ENCODE results near the gene AGPAT2.

Gene AGPAT2

GRCh38 chr9:136700959-136701667 lies 13.9 kb upstream of the AGPAT2 start:
- DNase-seq: peak; percentile 57 to 79

DNA sequence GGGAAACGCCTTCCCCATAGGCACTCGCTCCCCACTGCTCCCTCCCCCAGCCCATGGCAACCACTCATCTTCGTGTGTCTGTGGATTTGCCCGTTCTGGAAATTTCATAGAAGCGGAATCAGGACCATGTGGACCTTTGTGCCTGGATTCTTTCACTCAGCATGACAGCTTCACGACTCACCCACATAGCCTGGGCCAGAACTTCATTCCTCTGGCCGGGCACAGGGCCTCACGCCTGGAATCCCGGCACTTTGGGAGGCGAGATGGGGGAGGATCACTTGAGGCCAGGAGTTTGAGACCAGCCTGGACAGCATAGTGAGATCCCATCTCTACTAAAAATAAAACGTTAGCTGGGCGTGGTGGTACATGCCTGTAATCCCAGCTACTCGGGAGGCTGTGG lies 13.0 kb upstream of the AGPAT2 start:
- DNase-seq: no peak

GRCh38 chr9:136698635-136699246 lies 11.5 kb upstream of the AGPAT2 start:
- no peak for DNase-seq

DNA sequence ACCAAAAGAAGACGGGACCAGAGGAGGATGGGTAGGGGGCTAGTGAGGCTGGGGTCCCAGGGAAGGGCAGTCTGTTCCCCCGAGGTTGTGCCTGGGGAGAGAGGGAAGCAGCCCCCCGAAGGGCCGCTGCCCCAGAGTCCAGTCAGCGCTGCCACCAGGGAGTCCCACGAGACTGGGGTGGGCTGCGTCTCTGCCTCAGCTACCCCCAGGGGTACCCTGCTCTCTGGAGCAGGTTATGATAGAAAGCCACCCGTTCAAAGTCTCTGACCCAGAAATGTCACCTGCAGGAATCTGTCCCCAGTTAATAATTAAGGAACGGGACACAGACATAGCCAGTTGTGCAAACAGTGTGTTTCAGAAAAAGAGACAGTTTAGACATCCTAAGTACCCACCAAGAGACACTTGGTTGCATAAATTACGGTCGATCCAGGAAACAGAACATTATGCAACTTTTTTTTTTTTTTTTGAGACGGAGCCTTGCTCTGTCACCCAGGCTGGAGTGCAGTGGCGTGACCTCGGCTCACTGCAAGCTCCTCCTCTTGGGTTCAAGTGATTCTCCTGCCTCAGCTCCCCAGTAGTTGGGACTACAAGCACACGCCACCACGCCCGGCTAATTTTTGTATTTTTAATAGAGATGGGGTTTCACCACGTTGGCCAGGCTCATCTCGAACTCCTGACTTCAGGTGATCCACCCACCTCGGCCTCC lies 10.7 kb upstream of the AGPAT2 start:
- DNase-seq: peak; percentile 83 to 84

- DNase-seq: no peak
Measured at GRCh38 chr9:136697146-136697820, 10.0 kb upstream of the AGPAT2 start.

DNA sequence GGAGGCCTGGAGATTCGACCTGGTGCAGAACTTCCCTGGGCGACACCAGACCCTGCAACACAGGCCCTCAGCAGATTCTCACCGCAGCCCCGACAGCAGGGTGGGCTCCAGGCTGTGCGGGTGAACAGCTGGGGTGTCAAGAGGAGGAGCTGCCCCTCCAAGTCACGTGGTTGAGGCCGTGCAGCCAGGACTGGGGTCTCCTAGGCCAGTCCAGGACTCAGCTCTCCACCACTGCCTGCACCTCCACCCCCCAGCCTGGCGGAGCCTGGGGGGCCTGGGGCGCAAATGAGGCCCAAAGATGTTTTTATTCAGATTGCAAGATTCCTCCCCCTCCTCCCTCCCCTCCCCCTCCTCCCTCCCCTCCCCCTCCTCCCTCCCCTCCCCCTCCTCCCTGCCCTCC lies 9.2 kb upstream of the AGPAT2 start:
- no peak for DNase-seq

GRCh38 chr9:136695955-136696354 lies 8.7 kb upstream of the AGPAT2 start:
- DNase-seq: no peak

GRCh38 chr9:136695435-136695895 lies 8.2 kb upstream of the AGPAT2 start:
- DNase-seq: no peak

DNA sequence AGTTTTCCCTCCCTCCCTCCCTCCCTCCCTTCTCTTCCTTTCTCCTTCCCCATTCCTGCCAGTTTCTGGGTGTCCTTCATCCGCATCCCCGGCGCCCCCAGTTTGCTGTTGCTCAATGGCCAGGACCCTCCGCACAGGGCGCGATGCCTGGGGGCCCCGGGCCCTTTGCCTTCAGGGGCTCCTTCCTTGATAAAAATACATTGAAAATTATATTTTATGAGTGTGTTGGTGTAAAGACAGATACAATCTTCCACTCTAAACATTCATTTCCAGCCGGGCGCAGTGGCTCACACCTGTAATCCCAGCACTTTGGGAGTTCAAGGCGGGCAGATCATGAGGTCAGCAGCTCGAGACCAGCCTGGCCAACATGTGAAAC lies 7.6 kb upstream of the AGPAT2 start:
- DNase-seq: no peak

DNA sequence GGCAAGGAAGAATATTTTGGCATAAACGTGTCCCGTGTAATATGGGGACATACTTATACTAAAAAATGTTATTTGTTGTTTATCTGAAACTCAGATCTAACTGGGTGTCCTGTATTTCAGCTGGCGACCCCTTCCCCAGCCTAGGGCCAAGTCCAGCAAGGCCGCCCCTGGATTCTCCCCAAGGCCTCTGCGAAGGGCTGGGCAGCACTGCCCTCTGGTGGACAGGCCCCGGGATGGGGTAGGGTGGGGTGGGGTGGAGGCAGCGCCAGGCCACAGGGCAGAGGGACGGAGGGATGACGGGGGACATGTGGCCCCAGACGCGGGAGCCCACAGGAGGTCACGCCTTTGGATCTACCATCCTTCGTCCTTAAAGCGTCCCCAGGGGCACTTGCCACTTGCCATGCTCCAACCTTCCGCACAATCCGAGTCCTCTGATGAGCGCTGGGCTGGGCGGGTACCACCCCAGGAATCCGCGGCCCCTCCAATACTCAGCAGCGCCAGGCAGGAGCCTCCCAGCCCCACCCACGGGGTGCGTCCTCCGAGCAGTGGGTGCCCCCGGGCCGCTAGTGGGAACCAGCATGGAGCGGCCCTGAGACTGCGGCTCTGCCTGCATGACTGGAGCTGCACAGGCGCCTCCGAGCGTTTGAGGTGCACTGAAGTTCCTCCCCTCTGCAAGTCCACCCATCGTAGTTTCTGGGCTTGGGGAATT lies 7.1 kb upstream of the AGPAT2 start:
- DNase-seq: peak; percentile 33 to 81

DNA sequence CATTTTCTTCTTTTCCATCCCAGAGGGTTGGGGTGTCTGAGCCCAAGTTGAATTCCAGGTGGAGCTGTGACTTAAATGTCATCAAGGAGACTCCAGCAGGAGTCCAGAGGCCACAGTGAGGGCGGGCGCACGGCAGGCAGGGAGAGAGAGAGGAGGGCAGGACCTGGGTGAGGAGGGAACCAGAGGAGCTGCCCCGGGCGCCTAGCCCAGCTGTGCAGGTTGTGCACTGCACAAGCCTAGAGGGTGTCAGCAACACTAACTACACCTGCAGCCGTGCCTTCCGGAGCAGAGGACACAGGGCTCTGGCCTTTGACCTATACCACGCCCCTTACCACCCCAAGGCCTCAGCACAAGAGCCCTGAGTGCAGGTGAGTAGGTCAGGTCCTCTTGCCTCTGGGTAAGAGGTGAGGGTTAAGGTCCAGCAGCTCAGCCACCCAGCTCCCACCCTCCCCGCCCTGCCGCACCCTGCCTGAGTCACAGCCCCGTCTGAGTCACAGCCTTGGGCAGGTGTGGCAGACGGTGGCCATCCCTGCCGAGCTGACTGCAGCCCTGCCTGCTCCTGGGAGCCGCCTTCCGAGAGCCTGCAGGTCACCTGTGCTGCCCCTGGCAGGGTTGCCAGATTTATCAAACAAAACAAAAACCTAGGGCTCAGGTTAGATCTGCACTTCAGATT lies 6.4 kb upstream of the AGPAT2 start:
- no peak for DNase-seq

GRCh38 chr9:136693135-136693489 lies 5.9 kb upstream of the AGPAT2 start:
- no peak for DNase-seq

DNA sequence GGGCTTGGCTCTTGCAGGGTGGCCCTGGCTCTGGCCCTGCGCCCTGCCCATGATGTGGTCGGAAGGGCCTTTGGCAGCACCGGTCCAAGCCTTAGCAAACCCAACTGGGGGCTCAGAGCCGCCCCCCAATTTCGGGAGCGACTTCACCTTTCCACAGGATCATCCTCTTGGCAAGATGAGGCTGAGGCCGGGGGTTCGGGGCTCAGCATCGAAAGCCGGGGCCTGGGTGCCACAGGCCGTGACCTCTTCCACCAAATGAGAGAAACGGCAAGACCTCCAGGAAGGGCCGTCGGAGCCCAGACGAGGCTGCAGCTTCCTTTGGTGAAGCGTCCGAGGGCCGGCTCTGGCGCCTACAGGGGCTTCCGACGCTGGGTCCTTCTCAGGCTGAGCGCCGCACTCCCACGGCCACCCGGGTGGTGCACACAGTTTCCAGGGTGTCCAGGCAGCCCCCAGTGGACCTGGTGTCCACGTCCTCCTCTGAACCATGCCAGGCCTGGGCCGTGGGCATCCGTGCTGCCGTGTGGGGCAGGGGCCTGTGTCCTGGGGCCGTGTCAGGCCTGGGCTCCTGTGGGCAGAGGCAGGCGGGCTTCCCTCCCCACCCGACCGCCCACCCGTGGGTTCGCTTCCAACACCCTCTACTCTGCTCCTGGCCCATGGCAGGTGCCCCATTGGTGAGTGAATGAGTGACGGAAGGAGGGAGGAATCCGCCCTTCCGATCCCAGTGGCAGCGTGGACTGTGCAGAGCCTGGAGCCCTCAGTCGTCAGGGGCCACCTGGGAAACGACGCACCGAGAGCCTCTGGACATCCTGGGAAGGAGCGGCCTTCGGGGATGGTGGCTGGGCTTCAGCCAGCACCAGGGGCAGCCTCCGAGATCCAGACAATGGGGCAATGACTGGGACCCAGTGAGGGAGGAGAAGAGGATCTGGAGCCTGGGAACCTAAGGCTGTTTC lies 5.2 kb upstream of the AGPAT2 start:
- DNase-seq: no peak

- no peak for DNase-seq
Measured at GRCh38 chr9:136691316-136692184, 4.3 kb upstream of the AGPAT2 start.

- no peak for DNase-seq
Measured at GRCh38 chr9:136690806-136691261, 3.6 kb upstream of the AGPAT2 start.

DNA sequence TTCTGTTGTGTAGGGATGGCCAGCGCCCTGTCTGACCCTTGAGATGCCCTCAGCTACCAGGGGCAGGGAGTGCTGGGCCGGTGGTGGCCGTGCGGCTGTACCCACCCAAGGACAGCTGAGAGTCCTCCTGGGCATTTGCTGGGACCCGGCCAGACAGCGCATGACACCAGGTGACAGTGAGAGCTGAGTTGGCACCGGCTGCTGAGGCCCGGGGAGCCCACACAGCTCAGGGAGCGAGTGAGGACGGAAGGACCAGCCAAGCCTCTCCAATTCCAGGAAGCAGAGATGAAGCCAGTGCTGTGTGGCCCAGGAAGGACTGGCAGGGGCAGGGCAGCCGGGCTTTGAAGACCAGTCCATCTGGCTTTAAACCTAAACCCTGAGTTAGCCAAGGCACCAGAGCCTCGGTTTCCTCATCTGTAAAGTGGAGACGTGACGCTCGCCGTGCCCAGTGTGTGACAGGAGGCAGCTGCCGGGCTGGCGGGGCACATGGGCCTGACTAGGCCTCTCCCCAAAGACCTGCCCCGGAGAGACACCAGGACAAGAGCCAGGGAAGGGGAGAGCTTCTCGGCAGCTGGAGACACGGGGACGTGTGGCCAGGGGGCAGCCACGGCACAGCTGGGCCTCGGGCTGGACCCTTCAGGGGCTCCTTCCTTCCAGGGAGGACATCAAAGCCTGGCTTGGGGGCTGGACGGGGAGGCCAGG lies 3.0 kb upstream of the AGPAT2 start:
- no peak for DNase-seq

- no peak for DNase-seq
Measured at GRCh38 chr9:136689108-136689460, 1.8 kb upstream of the AGPAT2 start.

GRCh38 chr9:136688274-136689107 lies 1.2 kb upstream of the AGPAT2 start:
- no peak for DNase-seq

Data from inflammatory macrophage treated with lipopolysaccharide for 1 hour (primary cell).